Choroid plexus epithelial cell (primary cell): ENCODE measurements around the gene KLF3.

Experiments
- DNase-seq: peaks from one replicate; pipeline ENCODE4 v3.0.0-alpha.2; 2010; ENCODE audit warnings: low read depth
- H3K4me3 ChIP-seq: 2 replicates; pipeline ENCODE4 v1.5.1; 2011; ENCODE audit warnings: low read depth, mild to moderate bottlenecking, control low read depth, low read length, moderate library complexity
- TF ChIP-seq, protein P1 (sequence below): conservative IDR thresholded peaks from 2 replicates; pipeline ENCODE4 v1.5.1; 2011; ENCODE audit warnings: low read depth, mild to moderate bottlenecking, control low read depth, inconsistent platforms, low read length, moderate library complexity

Gene KLF3

DNA sequence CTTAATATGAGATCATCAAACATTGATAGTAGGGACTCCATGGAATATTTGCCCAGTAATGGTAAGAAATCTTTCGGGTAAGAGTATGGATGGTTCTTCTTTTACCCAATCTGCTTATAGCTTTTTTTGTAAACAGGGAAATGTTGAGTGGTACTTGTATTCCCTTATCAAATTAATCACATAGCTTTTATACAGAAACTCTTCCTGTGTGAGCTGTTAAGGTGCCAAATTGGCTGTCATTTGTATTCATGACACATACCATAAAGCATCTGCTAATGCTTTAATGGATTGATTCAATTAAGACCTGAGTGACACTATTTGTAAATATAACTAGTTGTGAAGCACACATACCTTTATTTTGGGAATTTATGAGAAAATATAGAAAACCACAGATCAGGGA lies 34.2 kb downstream of the KLF3 start:
- TF ChIP-seq, protein P1, sequence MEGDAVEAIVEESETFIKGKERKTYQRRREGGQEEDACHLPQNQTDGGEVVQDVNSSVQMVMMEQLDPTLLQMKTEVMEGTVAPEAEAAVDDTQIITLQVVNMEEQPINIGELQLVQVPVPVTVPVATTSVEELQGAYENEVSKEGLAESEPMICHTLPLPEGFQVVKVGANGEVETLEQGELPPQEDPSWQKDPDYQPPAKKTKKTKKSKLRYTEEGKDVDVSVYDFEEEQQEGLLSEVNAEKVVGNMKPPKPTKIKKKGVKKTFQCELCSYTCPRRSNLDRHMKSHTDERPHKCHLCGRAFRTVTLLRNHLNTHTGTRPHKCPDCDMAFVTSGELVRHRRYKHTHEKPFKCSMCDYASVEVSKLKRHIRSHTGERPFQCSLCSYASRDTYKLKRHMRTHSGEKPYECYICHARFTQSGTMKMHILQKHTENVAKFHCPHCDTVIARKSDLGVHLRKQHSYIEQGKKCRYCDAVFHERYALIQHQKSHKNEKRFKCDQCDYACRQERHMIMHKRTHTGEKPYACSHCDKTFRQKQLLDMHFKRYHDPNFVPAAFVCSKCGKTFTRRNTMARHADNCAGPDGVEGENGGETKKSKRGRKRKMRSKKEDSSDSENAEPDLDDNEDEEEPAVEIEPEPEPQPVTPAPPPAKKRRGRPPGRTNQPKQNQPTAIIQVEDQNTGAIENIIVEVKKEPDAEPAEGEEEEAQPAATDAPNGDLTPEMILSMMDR: no peak
- no peak overlapping the region for H3K4me3 ChIP-seq
- DNase-seq: no peak

DNA sequence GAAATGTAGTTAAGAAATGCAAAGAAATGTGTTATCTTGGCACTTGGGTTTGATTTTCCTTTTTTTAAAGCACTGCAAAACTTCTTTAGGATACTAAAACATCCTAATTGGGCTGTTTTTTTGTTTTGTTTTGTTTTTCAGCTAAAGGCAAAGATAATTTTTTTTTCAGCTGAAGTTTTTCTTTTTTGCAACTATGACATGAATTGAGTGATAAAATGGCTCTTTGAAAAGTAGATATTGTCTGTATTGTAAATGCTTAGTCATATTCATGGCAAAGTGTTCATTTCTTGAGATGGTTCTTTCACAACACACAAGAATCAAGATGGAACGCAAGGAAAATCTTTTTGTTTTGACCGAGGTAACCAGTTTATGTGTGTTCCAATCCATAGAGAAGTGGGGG lies 35.1 kb downstream of the KLF3 start:
- DNase-seq: no peak
- H3K4me3 ChIP-seq: no peak overlapping the region
- TF ChIP-seq, protein P1: no peak

DNA sequence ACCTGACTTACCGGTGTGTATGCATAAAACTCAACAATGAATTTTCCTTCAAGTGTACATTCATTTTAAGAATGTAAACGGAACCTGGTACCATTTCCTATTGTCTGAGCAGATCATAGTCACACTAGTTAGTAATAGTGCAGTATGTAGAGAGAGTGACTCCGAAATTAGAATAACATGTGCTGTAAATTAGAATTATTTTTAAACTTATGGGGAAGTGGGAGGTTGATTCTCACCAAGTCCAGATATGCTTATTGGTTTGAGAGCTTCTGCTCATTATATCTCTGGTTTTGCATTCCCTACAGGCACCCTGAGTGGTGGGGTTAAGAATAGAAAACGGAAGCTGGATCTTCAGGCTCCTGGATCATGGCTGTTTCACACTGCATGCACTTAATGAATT lies 39.6 kb downstream of the KLF3 start:
- TF ChIP-seq, protein P1: no peak
- no peak for DNase-seq

DNA sequence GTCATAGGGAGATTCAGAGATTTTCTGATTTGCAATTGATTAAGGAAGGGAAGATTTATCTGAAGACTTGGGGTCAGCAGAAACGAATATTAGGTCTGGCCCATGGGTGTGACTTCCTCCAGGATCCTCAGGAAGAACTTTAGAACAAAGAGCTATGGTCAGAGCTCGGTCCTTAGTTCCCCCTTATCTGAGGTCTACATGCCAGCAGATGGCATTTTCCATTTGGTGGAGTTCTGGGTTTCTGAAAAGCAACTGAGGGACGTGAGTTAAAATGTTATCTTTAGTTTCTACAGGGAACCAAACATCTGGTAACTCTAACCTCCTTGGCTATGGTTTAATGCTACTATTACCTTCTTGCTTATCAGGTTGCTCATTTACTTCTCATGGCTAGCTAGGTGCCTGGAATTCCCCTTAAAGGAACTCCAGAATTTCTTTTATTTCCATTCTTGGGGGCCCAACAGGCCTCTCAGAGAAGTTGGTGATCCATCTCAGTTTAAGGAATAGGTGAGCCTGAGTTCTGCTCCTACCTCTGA lies 40.7 kb downstream of the KLF3 start:
- DNase-seq: no peak
- H3K4me3 ChIP-seq: no peak overlapping the region
- TF ChIP-seq, protein P1: no peak

More for the DNA sequence above, 39.6 kb downstream of the KLF3 start:
- H3K4me3 ChIP-seq: no peak overlapping the region

DNA sequence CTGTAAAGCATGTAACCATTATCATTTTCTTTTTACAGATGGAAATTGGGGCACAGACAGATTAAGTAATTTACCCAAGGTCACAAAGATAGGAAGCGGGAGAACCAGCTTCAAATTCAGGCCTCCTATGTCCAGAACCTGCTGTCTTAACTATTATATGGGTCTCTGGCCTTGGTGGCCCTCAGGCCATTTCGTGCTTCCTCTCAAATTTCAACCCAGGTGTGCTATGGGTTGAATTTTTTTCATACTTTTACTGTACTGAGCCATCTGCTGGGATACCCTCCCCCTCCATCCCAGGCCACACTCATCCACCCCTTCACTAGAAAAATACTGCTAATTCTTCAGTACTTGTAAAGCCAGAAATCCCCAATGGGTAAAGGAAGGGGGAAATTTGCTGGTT lies 42.3 kb downstream of the KLF3 start:
- DNase-seq: no peak
- no peak overlapping the region for H3K4me3 ChIP-seq
- TF ChIP-seq, protein P1: no peak

DNA sequence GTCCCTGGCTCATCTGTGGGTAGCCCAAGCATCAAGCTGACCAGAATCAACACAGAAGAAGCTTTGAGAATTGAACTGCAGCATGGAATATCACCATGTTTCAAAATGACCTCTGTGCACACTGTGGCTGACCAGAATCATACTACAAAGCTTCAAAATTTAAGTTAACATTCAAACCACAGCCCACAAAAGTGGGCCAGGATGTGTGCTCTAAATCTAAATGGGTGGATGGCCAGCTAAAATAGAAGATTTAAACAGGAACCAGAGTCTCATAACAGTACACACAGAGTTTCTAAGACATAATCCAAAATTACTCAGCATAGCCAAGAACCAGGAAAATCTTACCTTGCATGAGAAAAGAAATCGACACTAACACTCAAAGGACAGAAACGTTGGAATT lies 46.1 kb downstream of the KLF3 start:
- TF ChIP-seq, protein P1: no peak
- DNase-seq: no peak
- no peak overlapping the region for H3K4me3 ChIP-seq

DNA sequence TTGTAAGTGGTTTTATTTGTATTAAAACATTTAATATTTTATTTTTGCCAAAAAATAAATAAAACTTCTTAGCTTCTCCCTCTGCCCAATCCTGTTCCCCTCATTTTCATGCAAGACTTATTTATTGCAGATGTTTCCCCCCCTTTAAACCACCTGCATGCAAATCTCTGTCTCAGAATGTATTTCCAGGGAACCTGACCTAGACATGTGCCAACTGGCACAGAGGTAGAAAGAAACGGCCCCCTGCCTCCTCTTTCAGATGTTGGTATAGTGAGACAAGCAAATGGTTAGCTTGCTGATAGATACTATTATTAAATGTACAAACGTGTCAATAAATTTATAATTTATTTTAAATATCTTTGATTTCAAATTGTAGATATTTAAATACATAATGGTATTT lies 47.1 kb downstream of the KLF3 start:
- no peak overlapping the region for H3K4me3 ChIP-seq
- TF ChIP-seq, protein P1: no peak
- no peak for DNase-seq
